Brain microvascular endothelial cell (primary cell): ENCODE results near the gene RFTN1.

ENCODE experiments used
- DNase-seq: peaks from one replicate; pipeline ENCODE4 v3.0.0-alpha.2; 2020
- H3K27ac ChIP-seq: fragments of 250-450 bp; sonication (Bioruptor Pico); 2 replicates; pipeline ENCODE4 v1.5.1; 2020; ENCODE audit warnings: mild to moderate bottlenecking, moderate library complexity
- H3K27me3 ChIP-seq: fragments of 250-450 bp; sonication (Bioruptor Pico); replicated peaks from 2 replicates; pipeline ENCODE4 v1.5.1; 2020; ENCODE audit warnings: mild to moderate bottlenecking
- H3K36me3 ChIP-seq: fragments of 250-450 bp; sonication (Bioruptor Pico); replicated peaks from 2 replicates; pipeline ENCODE4 v1.5.1; 2020; ENCODE audit warnings: mild to moderate bottlenecking
- H3K4me3 ChIP-seq: 2 replicates; pipeline ENCODE4 v1.5.1; 2011; ENCODE audit warnings: low read depth, mild to moderate bottlenecking, control low read depth, low read length, moderate library complexity
- CTCF ChIP-seq: IDR thresholded peaks from 2 replicates; pipeline ENCODE4 v1.5.1; 2011; ENCODE audit warnings: low read depth, mild to moderate bottlenecking, moderate library complexity, low read length, control low read depth, inconsistent platforms; ENCODE audit errors: missing control alignments
- in situ Hi-C: cut with HindIII; loops from 2 replicates; pipeline ENCODE4 v1.10.0; 2017; ENCODE audit warnings: low sequenced_read_pairs, low pct_ligation_motif_present

Gene RFTN1

GRCh38 chr3:16400106-16400931 is 113.2 kb downstream of the RFTN1 start:
- no peak for DNase-seq
- Histone ChIP-seq H3K36me3 (no peaks in the 10 kb centered on the region), H3K27ac (no peak overlapping the region), H3K4me3 (no peak overlapping the region), H3K27me3 (no peaks in the 10 kb centered on the region)
- in situ Hi-C loops, result no loop called here
- no peak for TF ChIP-seq CTCF

GRCh38 chr3:16399473-16399872 is 114.0 kb downstream of the RFTN1 start:
- Histone ChIP-seq H3K27me3 (no peaks in the 10 kb centered on the region), H3K4me3 (no peak overlapping the region), H3K27ac (no peak overlapping the region), H3K36me3 (no peaks in the 10 kb centered on the region)
- peak; percentile 70 for TF ChIP-seq CTCF
- in situ Hi-C loops, result no loop called here
- DNase-seq, result peak; percentile 77

- no peak for TF ChIP-seq CTCF
- Histone ChIP-seq H3K27me3 (no peaks in the 10 kb centered on the region), H3K4me3 (no peak overlapping the region), H3K27ac (no peak overlapping the region), H3K36me3 (no peaks in the 10 kb centered on the region)
- DNase-seq, result no peak
- in situ Hi-C loops, result no loop called here
Observed at GRCh38 chr3:16398648-16399047, 114.9 kb downstream of the RFTN1 start.

- Histone ChIP-seq H3K36me3 (no peaks in the 10 kb centered on the region), H3K27me3 (no peaks in the 10 kb centered on the region), H3K4me3 (no peak overlapping the region), H3K27ac (no peak overlapping the region)
- DNase-seq, result no peak
- in situ Hi-C loops, result no loop called here
- TF ChIP-seq CTCF, result no peak
Observed at GRCh38 chr3:16396202-16396601, 117.3 kb downstream of the RFTN1 start.

- Histone ChIP-seq H3K27me3 (no peaks in the 10 kb centered on the region), H3K36me3 (no peaks in the 10 kb centered on the region), H3K27ac (no peak overlapping the region), H3K4me3 (no peak overlapping the region)
- in situ Hi-C loops, result no loop called here
- no peak for DNase-seq
- no peak for TF ChIP-seq CTCF
Observed at GRCh38 chr3:16395212-16395611, 118.3 kb downstream of the RFTN1 start.

- no peak for TF ChIP-seq CTCF
- in situ Hi-C loops, result no loop called here
- H3K4me3 ChIP-seq, result no peak overlapping the region
- H3K36me3 ChIP-seq, result peaks cover 3% of the 10 kb centered on the region
- DNase-seq, result no peak
- no peak overlapping the region for H3K27ac ChIP-seq
- H3K27me3 ChIP-seq, result no peaks in the 10 kb centered on the region
Observed at GRCh38 chr3:16394639-16395038, 118.9 kb downstream of the RFTN1 start.
